ENCODE results near the gene CLEC4M. TPM values are rescaled to one million over a fixed set of nuclear protein-coding genes. Genes with fewer than 3 reads are reported as not detected.

The CLEC4M gene
- total RNA-seq, 4 donors from 2014 or later: 0.13 TPM; not detected in 3

DNA sequence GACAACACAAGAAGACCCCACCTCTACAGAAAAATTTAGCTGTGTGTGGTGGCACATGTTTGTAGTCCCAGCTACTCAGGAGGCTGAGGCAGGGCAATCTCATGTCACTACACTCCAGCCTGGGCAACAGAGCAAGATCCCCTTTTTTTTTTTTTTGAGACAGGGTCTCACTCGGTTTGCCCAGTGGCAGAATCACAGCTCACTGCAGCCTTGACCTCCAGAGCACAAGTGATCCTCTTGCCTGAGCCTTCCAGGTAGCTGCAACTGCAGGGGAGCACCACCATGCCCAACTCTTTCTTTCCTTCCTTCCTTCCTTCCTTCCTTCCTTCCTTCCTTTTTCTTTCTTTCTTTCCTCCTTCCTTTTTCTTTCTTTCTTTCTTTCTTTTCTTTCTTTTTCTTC, 26.9 kb upstream of the CLEC4M start:
- Histone ChIP-seq H3K27me3 (no peaks in the 10 kb centered on the region), H3K4me1 (no peaks in the 10 kb centered on the region), H3K4me3 (replicated peaks in 1 of 3) (no peak overlapping the region), H3K36me3 (no peaks in the 10 kb centered on the region), H3K9me3 (no peaks in the 10 kb centered on the region), H3K27ac (no peak overlapping the region)
- 59 to 87% methylated on average over 1 of the region's 1 CpG for WGBS, 2 donors
- TF ChIP-seq POLR2A (IDR thresholded peaks at IDR 0.05): no peak
- TF ChIP-seq, protein P1, sequence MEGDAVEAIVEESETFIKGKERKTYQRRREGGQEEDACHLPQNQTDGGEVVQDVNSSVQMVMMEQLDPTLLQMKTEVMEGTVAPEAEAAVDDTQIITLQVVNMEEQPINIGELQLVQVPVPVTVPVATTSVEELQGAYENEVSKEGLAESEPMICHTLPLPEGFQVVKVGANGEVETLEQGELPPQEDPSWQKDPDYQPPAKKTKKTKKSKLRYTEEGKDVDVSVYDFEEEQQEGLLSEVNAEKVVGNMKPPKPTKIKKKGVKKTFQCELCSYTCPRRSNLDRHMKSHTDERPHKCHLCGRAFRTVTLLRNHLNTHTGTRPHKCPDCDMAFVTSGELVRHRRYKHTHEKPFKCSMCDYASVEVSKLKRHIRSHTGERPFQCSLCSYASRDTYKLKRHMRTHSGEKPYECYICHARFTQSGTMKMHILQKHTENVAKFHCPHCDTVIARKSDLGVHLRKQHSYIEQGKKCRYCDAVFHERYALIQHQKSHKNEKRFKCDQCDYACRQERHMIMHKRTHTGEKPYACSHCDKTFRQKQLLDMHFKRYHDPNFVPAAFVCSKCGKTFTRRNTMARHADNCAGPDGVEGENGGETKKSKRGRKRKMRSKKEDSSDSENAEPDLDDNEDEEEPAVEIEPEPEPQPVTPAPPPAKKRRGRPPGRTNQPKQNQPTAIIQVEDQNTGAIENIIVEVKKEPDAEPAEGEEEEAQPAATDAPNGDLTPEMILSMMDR (IDR thresholded peaks at IDR 0.05): no peak
- intact Hi-C loops (cut with DNase I): no loop called here
- DNase-seq: no peak

DNA sequence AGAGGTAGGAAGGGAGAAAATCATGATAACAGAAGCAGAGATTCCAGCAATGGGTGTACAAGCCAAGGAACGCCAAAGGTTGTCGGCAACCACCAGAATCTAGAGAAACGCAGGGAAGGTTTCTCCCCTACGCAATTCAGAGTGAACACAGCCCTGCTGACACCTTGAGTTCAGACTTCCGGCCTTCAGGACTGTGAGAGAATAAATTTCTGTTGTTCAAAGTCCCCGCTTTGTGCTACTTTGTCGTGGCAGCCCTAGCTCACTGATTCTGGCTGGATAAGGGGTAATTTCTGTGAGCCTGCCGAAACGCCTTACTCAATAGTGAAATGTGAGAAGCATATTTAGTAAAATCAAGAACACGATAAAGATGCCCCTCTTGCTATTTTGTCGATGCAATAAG, 25.8 kb upstream of the CLEC4M start:
- WGBS, 2 donors: 83 to 84% methylated on average over 11 of the region's 11 CpGs
- H3K27me3 ChIP-seq: no peaks in the 10 kb centered on the region
- H3K27ac ChIP-seq: no peak overlapping the region
- intact Hi-C loops (cut with DNase I): no loop called here
- DNase-seq: no peak
- no peaks in the 10 kb centered on the region for H3K36me3 ChIP-seq
- H3K4me1 ChIP-seq: no peaks in the 10 kb centered on the region
- H3K9me3 ChIP-seq: no peaks in the 10 kb centered on the region
- TF ChIP-seq, protein P1 (IDR thresholded peaks at IDR 0.05): no peak
- no peak for TF ChIP-seq POLR2A (IDR thresholded peaks at IDR 0.05)
- H3K4me3 ChIP-seq (replicated peaks in 1 of 3): no peak overlapping the region

DNA sequence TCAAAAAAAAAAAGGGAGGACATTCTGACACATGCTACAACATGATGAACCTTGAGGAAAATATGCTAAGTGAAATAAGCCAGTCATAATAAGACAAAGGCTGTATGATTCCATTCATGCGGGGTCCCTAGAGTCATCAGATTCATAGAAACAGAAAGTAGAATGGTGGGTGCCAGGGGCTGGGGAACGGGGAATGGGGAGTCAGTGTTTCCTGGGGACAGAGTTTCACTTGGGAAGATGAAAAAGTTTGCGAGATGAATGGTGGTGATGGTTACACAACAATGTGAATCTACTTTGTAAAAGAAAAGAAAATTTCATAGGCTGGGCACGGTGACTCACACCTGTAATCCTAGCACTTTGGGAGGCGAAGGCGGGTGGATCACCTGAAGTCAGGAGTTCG, 25.0 kb upstream of the CLEC4M start:
- no peaks in the 10 kb centered on the region for H3K9me3 ChIP-seq
- no peaks in the 10 kb centered on the region for H3K4me1 ChIP-seq
- TF ChIP-seq POLR2A (IDR thresholded peaks at IDR 0.05): no peak
- TF ChIP-seq, protein P1 (IDR thresholded peaks at IDR 0.05): no peak
- no peak overlapping the region for H3K4me3 ChIP-seq (replicated peaks in 1 of 3)
- H3K27ac ChIP-seq: no peak overlapping the region
- intact Hi-C loops (cut with DNase I): no loop called here
- no peaks in the 10 kb centered on the region for H3K36me3 ChIP-seq
- DNase-seq: no peak
- WGBS, 2 donors: 77 to 80% methylated on average over 7 of the region's 7 CpGs
- no peaks in the 10 kb centered on the region for H3K27me3 ChIP-seq

DNA sequence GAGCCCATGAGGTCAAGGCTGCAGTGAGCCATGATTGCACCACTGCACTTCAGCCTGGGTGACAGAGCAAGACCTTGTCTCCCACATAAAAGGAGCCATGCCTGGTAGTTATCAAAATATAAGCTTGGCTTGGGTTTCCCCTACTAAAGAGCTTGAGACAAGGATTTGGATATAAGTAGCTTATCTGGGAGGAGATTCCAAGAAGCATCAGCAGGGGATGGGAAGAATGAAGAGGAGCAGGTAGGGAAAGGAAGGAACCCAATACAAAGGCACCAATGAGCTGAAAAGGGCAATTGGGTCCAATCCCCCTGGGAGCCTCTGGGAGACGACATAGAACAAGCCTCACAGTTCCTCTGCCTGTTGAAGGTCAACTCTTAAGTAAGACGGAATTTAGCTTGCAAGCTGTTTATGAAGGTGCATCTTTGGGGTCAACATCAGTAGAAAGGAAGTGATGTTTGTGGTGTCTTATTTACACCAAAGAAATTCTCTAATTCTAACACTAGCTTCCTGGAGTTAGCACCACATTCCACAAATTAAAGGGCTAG, 23.8 kb upstream of the CLEC4M start:
- Histone ChIP-seq H3K27ac (no peak overlapping the region), H3K36me3 (no peaks in the 10 kb centered on the region), H3K27me3 (no peaks in the 10 kb centered on the region), H3K4me3 (replicated peaks in 1 of 3) (no peak overlapping the region), H3K9me3 (no peaks in the 10 kb centered on the region), H3K4me1 (no peaks in the 10 kb centered on the region)
- WGBS, 2 donors: 47 to 56% methylated on average over 2 of the region's 2 CpGs
- no peak for DNase-seq
- no peak for TF ChIP-seq POLR2A (IDR thresholded peaks at IDR 0.05)
- intact Hi-C loops (cut with DNase I): no loop called here

DNA sequence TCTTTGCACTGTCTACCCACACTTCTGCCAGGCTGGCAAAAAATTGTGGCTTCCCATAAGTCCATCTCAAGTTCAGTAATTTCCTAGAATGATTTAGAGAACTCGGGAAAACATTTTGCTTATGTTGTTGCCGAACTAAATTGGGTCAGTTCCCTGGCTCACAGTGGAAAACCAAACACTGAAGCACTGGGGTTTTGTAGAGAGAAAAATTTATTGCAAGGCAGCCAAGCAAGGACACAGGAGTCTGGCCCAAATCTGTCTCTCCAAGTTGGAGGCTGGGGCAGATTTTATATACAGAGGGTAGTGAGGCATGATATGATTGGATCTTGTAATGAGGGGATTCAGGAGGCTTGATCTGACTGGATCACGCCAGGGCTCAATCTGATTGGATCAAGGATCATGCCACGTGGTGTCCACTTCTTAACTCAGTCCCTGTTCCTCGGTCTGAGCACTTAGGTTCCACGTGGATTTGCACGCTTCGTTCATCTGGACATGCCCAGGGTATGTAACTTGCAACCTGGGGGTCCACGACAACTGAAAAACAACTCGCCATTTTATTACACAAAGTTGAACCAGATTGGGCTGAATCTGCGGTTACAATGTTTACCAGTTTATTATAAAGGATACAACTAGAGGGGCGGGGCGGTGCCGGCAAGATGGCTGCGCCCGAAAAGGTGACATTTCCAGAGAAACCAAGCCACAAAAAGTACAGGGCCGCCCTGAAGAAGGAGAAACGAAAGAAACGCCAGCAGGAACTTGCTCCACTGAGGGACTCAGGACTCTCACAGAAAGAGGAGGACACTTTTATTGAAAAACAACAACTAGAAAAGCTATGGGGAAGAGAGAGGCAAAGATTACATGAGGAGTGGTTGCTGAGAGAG, 23.0 kb upstream of the CLEC4M start:
- H3K9me3 ChIP-seq: no peaks in the 10 kb centered on the region
- H3K36me3 ChIP-seq: no peaks in the 10 kb centered on the region
- H3K27ac ChIP-seq: no peak overlapping the region
- H3K27me3 ChIP-seq: no peaks in the 10 kb centered on the region
- no peak for DNase-seq
- no peaks in the 10 kb centered on the region for H3K4me1 ChIP-seq
- intact Hi-C loops (cut with DNase I): no loop called here
- no peak overlapping the region for H3K4me3 ChIP-seq (replicated peaks in 1 of 3)
- TF ChIP-seq, protein P1 (IDR thresholded peaks at IDR 0.05): no peak
- no peak for TF ChIP-seq POLR2A (IDR thresholded peaks at IDR 0.05)
- WGBS, 2 donors: 76 to 79% methylated on average over 19 of the region's 19 CpGs
